Right cardiac atrium (tissue), 5 donors: ENCODE results near the gene MAPK8IP3. TPM values are rescaled to one million over a fixed set of nuclear protein-coding genes. Genes with fewer than 3 reads are reported as not detected.
A peak's percentile ranks its signal among the peaks of the same experiment; 100 is the strongest.
"Not testable (repeated sequence)": the region's sequence is repeated elsewhere in the genome, so short reads cannot be mapped to it uniquely, and the experiment has no call there.

Source experiments
- ATAC-seq, 2 donors: fragments of 200-7000 bp; cut with Tn5 transposase; one replicate each; pipeline versions ENCODE4 v1.8.0 to v1.9.1; 2020; ENCODE audit warnings: moderate library complexity in 2 of 2, mild to moderate bottlenecking in 1 of 2
- DNase-seq, 3 donors: peaks; one replicate each; pipeline ENCODE4 v3.0.0-alpha.2; 2020
- H3K27ac ChIP-seq: one replicate; pipeline ENCODE4 v1.5.1; 2013; ENCODE audit warnings: mild to moderate bottlenecking, low read length, control low read depth, moderate library complexity
- H3K27me3 ChIP-seq: one replicate; pipeline ENCODE4 v1.6.1; 2013; ENCODE audit not compliant: control insufficient read depth, insufficient read depth
- H3K4me1 ChIP-seq: one replicate; pipeline ENCODE4 v1.6.1; 2013; ENCODE audit warnings: low read length; ENCODE audit not compliant: control insufficient read depth, insufficient read depth
- H3K4me3 ChIP-seq: one replicate; pipeline ENCODE4 v1.5.1; 2013; ENCODE audit warnings: low read length, control low read depth
- H3K9me3 ChIP-seq: one replicate; pipeline ENCODE4 v1.6.1; 2013; ENCODE audit warnings: low read length; ENCODE audit not compliant: control insufficient read depth
- WGBS: extraction: QIAGEN DNeasy Blood & Tissue Kit; methylation state at CpG from one replicate; pipeline ENCODE4 v1.1.7; 2013; 5-methylcytosine and 5-hydroxymethylcytosine counted together
- intact Hi-C, 4 donors: fragments of 100-400 bp; cut with DNase I; formaldehyde crosslinking; loops; one replicate each; pipeline versions ENCODE4 v1.11.0 to v1.14.0; 2022 to 2023
- polyA plus RNA-seq: library from polyadenylated mRNA; stranded (reverse); fragments of 200-250 nt; gene quantifications from one replicate; pipeline ENCODE4 v1.2.3, GENCODE V29; 2013
- total RNA-seq, 4 donors: library from RNA; stranded (reverse); fragmentation: NEBNext Ultra II Directional; extraction: Animal tissue kit (Norgen Biotek cat#: 25700); gene quantifications; one replicate each; pipeline ENCODE4 v1.2.1, GENCODE V29; 2021
- donor health status: healthy with polysubstance abuse.
- donor health status: DM: no; HTN: yes; CAD: no.
- donor health status: DM: no; HTN: no; CAD: no.
- donor health status: DM: no; HTN: yes; CAD: no; lungs with severe emphysema.
- donor health status: DM: yes; HTN: yes; CAD: no.

Gene MAPK8IP3
- total and polyA plus RNA-seq, 5 donors = 69.3 to 87.6 (median 76.0) TPM

DNA sequence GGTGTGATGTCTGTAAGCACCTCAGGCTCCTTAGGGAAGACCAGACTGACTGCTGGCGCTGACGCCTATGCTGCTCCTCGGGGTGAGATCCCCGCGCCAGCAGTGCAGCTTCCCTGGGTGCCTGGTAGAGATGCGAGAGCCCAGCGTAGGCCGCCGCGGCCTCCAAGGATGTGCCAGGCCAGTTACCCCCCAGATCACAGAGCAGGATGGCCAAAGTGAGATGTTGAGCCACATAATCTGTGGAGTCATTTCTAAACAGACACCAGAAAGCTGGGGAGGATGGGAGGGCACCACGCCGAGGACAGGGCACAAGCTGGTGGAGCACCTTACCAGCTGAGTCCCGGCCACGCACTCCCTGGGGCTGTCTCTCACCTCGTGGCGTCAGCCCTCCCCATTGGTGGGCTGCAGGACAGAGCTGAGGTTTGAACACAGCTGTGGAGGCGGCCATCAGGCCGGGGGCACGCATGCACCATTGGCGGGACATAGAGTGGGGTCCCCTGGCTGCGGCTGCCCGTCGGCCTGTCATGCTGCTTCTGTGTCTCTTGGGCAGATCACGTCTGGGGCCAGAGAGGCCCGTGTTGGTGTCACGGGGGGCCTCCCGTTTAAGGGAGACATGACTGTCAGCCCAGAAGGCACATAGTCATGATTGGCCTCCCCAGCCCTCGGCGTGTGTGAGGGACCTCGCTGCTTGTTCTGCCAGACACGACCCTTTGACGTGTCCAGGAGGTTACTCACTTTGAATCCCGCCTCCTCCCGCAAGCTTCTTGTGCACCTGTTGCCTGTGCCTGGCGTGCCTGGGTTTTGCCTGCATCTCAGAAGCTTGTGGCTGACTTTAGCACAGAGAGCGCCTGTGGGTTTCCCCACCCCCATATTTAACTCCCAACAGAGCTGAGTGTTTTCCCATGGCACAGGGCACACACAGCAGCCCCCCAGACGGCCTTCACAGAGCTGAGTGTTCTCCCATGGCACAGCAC is 21.9 kb downstream of the MAPK8IP3 start:
- 92% methylated on average over 37 of the region's 37 CpGs for WGBS
- Histone ChIP-seq H3K27me3 (no peaks in the 10 kb centered on the region), H3K4me1 (no peaks in the 10 kb centered on the region), H3K4me3 (no peak overlapping the region), H3K9me3 (no peaks in the 10 kb centered on the region), H3K27ac (no peak overlapping the region)
- intact Hi-C loops = no loop called here
- ATAC-seq (no peak), DNase-seq (no peak)

DNA sequence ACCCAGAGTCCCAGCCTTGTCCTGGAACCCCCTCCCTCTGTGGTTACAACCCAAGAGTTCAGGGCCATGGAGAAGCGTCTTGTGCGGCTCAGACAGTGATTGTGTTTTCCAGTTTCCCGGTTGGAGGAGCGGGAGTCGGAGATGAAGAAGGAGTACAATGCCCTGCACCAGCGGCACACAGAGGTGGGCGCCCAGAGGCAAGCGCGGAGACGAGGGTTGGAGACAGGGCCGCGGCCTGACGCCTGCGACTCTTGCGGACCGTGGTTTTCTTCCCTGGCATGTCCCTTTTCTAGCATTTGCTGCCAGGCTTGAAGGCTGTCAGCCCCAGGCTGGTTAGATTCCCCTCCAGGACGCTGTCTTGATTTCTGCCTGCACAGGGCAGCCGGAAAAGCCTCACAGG is 23.0 kb downstream of the MAPK8IP3 start:
- Histone ChIP-seq H3K4me1 (no peaks in the 10 kb centered on the region), H3K9me3 (no peaks in the 10 kb centered on the region), H3K27me3 (no peaks in the 10 kb centered on the region), H3K4me3 (no peak overlapping the region), H3K27ac (no peak overlapping the region)
- ATAC-seq = no peak
- intact Hi-C loops = no loop called here
- WGBS = 97% methylated on average over 18 of the region's 18 CpGs
- no peak for DNase-seq

DNA sequence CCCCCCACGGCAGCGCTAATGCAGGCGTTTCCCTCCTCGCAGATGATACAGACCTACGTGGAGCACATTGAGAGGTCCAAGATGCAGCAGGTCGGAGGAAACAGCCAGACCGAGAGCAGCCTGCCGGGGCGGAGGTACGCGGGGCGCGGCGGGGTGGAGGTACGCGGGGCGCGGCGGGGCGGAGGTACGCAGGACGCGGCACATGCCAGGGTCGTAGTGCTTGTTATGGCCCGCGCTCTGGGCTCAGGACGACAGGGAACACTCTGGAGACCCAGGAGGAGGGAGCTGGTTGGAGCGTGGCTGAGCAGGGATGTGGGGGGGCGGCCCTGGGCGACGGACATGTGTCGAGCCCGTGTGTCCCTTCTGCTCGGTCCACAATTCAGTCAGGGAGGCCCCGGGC is 23.4 kb downstream of the MAPK8IP3 start:
- H3K27ac ChIP-seq = no peak overlapping the region
- ATAC-seq (no peak), DNase-seq (no peak)
- 94% methylated on average over 35 of the region's 35 CpGs for WGBS
- no peaks in the 10 kb centered on the region for H3K9me3 ChIP-seq
- H3K27me3 ChIP-seq = no peaks in the 10 kb centered on the region
- no peak overlapping the region for H3K4me3 ChIP-seq
- H3K4me1 ChIP-seq = no peaks in the 10 kb centered on the region
- intact Hi-C loops = no loop called here

GRCh38 chr16:1731073-1731472 is 25.1 kb downstream of the MAPK8IP3 start:
- no peak overlapping the region for H3K4me3 ChIP-seq
- H3K4me1 ChIP-seq = no peaks in the 10 kb centered on the region
- intact Hi-C loops = no loop called here
- 93% methylated on average over 7 of the region's 7 CpGs for WGBS
- ATAC-seq (no peak), DNase-seq (no peak)
- no peaks in the 10 kb centered on the region for H3K27me3 ChIP-seq
- H3K27ac ChIP-seq = no peak overlapping the region
- no peaks in the 10 kb centered on the region for H3K9me3 ChIP-seq

- H3K9me3 ChIP-seq = no peaks in the 10 kb centered on the region
- H3K4me3 ChIP-seq = no peak overlapping the region
- ATAC-seq (no peak), DNase-seq (no peak)
- WGBS = 74% methylated on average over 7 of the region's 7 CpGs
- H3K27me3 ChIP-seq = no peaks in the 10 kb centered on the region
- no peaks in the 10 kb centered on the region for H3K4me1 ChIP-seq
- no peak overlapping the region for H3K27ac ChIP-seq
- intact Hi-C loops = no loop called here
Observed at GRCh38 chr16:1731603-1732002, 25.6 kb downstream of the MAPK8IP3 start.

- Histone ChIP-seq H3K4me1 (no peaks in the 10 kb centered on the region), H3K27me3 (no peaks in the 10 kb centered on the region), H3K4me3 (no peak overlapping the region), H3K27ac (no peak overlapping the region), H3K9me3 (no peaks in the 10 kb centered on the region)
- DNase-seq (no peak), ATAC-seq (no peak)
- intact Hi-C loops = no loop called here
- WGBS = 84% methylated on average over 14 of the region's 14 CpGs
Observed at GRCh38 chr16:1732071-1732470, 26.1 kb downstream of the MAPK8IP3 start.

DNA sequence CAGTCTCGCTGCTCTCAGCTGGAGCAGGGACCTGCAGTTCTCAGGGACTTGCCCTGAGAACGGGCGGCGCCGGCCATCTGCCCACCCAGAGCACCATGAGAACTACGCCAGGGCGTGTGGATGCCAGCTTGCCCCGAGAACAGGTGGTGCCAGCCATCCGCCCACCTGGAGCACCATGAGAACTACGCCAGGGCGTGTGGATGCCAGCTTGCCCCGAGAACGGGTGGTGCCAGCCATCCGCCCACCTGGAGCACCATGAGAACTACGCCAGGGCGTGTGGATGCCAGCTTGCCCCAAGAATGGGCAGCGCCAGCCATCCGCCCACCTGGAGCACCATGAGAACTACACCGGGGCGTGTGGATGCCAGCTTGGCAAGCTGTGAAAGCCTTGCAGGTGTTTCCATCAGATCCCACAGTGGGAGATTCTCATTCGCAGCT is 26.6 kb downstream of the MAPK8IP3 start:
- H3K4me3 ChIP-seq, H3K9me3 ChIP-seq, intact Hi-C loops, H3K4me1 ChIP-seq, H3K27me3 ChIP-seq, ATAC-seq, H3K27ac ChIP-seq, DNase-seq: not testable (repeated sequence)
- WGBS = 92% methylated on average over 21 of the region's 21 CpGs

DNA sequence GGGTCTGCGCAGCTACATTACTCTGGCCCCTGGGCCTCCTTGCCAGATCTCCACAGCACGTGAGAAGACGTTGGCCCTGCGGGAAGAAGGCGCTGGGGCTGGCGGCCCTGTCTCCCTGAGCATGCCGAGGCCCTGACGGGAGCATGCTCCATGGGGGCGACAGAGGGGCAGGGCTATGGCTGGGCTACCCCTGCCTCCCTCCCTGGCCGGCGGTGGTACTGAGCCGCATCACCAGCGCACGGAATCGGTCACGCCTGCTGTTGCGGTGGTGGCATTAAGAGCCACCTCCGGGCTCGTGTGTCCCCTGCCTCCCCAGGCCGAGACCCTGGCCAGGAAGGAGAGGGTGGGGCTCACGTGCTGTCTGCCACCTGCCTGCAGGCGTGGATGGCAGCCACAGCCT is 28.1 kb downstream of the MAPK8IP3 start:
- 95% methylated on average over 22 of the region's 22 CpGs for WGBS
- Histone ChIP-seq H3K27ac (no peak overlapping the region), H3K4me1 (no peaks in the 10 kb centered on the region), H3K27me3 (no peaks in the 10 kb centered on the region), H3K4me3 (no peak overlapping the region), H3K9me3 (no peaks in the 10 kb centered on the region)
- DNase-seq = no peak
- intact Hi-C loops = no loop called here
- ATAC-seq = peak in 1 of 2 donors; percentile 20

DNA sequence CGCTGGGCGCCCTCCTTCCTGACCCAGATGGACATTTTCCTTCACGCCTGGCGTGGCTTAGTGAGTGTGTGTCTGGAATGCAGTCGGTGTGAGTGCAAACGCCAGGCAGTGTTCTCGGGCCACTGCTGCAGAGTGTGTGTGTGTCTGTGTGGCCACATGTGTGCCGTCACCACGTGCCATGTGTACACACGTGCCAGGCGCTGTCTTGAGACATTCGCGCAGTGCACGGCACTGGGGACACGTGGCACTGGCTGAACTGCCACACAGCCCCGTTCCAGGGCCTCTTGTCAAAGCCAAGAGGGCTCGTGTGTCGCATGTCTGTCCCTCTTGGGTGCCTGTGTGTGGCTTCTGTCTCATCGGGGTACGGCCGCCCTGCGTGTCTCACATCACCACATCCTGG is 28.8 kb downstream of the MAPK8IP3 start:
- H3K4me3 ChIP-seq = no peak overlapping the region
- no peaks in the 10 kb centered on the region for H3K9me3 ChIP-seq
- 97% methylated on average over 22 of the region's 22 CpGs for WGBS
- H3K27me3 ChIP-seq = no peaks in the 10 kb centered on the region
- DNase-seq (no peak), ATAC-seq (peak in 1 of 2 donors; percentile 33)
- no peaks in the 10 kb centered on the region for H3K4me1 ChIP-seq
- intact Hi-C loops = no loop called here
- no peak overlapping the region for H3K27ac ChIP-seq

GRCh38 chr16:1740234-1740633 is 34.2 kb downstream of the MAPK8IP3 start:
- no peaks in the 10 kb centered on the region for H3K27me3 ChIP-seq
- H3K4me1 ChIP-seq = no peaks in the 10 kb centered on the region
- no peaks in the 10 kb centered on the region for H3K9me3 ChIP-seq
- no peak overlapping the region for H3K4me3 ChIP-seq
- DNase-seq (no peak), ATAC-seq (peak in 1 of 2 donors; percentile 17)
- intact Hi-C loops = no loop called here
- WGBS = 97% methylated on average over 33 of the region's 33 CpGs
- no peak overlapping the region for H3K27ac ChIP-seq

- H3K4me1 ChIP-seq = no peaks in the 10 kb centered on the region
- DNase-seq (no peak), ATAC-seq (peak; percentile 15 to 27)
- no peaks in the 10 kb centered on the region for H3K27me3 ChIP-seq
- no peaks in the 10 kb centered on the region for H3K9me3 ChIP-seq
- 90% methylated on average over 30 of the region's 30 CpGs for WGBS
- intact Hi-C loops = no loop called here
- H3K27ac ChIP-seq = no peak overlapping the region
- H3K4me3 ChIP-seq = no peak overlapping the region
Observed at GRCh38 chr16:1740781-1741490, 34.9 kb downstream of the MAPK8IP3 start.
